DOHH2 (cell line): ENCODE measurements around the gene SLC9A8.

Source experiments
- H3F3A ChIP-seq: fragments of 200-600 bp; sonication (generic), shearing (Covaris generic); 2 replicates; pipeline ENCODE4 v1.6.0; 2016; ENCODE audit warnings: antibody characterized with exemption, mild to moderate bottlenecking; ENCODE audit not compliant: control insufficient read depth, insufficient read depth
- H3K27ac ChIP-seq: fragments of 200-600 bp; sonication (generic); 2 replicates; pipeline ENCODE4 v1.5.1; 2014; ENCODE audit warnings: low read depth, mild to moderate bottlenecking, low read length, moderate library complexity
- H3K27me3 ChIP-seq: fragments of 200-600 bp; sonication (generic); 2 replicates; pipeline ENCODE4 v1.6.1; 2014; ENCODE audit warnings: mild to moderate bottlenecking, low read length, mixed read lengths; ENCODE audit not compliant: control insufficient read depth
- H3K36me3 ChIP-seq: fragments of 200-600 bp; sonication (generic); 2 replicates; pipeline ENCODE4 v1.6.1; 2014; ENCODE audit warnings: mild to moderate bottlenecking, low read length, moderate library complexity, mixed read lengths; ENCODE audit not compliant: control insufficient read depth
- H3K4me1 ChIP-seq: fragments of 200-600 bp; sonication (generic); 2 replicates; pipeline ENCODE4 v1.6.1; 2014; ENCODE audit warnings: mild to moderate bottlenecking, low read length, mixed read lengths; ENCODE audit not compliant: control insufficient read depth
- H3K4me2 ChIP-seq: fragments of 200-600 bp; sonication (generic); 2 replicates; pipeline ENCODE4 v1.6.0; 2014; ENCODE audit warnings: mild to moderate bottlenecking, low read length, moderate library complexity
- H3K4me3 ChIP-seq: fragments of 200-600 bp; sonication (generic); 2 replicates; pipeline ENCODE4 v1.5.1; 2014; ENCODE audit warnings: mild to moderate bottlenecking, low read length, mixed read lengths
- H3K79me2 ChIP-seq: fragments of 200-600 bp; sonication (generic); 2 replicates; pipeline ENCODE4 v1.6.1; 2014; ENCODE audit warnings: mild to moderate bottlenecking, low read length, mixed read lengths; ENCODE audit not compliant: control insufficient read depth
- H3K9me2 ChIP-seq: fragments of 200-600 bp; sonication (generic); replicated peaks from 2 replicates; pipeline ENCODE4 v1.6.1; 2014; ENCODE audit warnings: mild to moderate bottlenecking, low read length, mixed read lengths; ENCODE audit not compliant: control insufficient read depth
- H3K9me3 ChIP-seq: fragments of 200-600 bp; sonication (generic); 2 replicates; pipeline ENCODE4 v1.6.1; 2014; ENCODE audit warnings: antibody characterized with exemption, low read length, mixed read lengths; ENCODE audit not compliant: control insufficient read depth, insufficient read depth
- H4K20me1 ChIP-seq: fragments of 200-600 bp; sonication (generic); 2 replicates; pipeline ENCODE4 v1.6.0; 2014; ENCODE audit warnings: low read depth, mild to moderate bottlenecking, antibody characterized with exemption, low read length, moderate library complexity; ENCODE audit not compliant: control insufficient read depth, insufficient read depth
- EZH2phosphoT487 ChIP-seq: fragments of 200-600 bp; sonication (generic); IDR thresholded peaks from 2 replicates; pipeline ENCODE4 v1.6.1; 2017; ENCODE audit warnings: borderline replicate concordance, mild to moderate bottlenecking, antibody characterized with exemption, low read length, moderate library complexity, mixed read lengths
- TF ChIP-seq, protein P1 (sequence below): fragments of 200-600 bp; sonication (generic); IDR thresholded peaks from one replicate; pipeline ENCODE4 v1.5.1; 2014; ENCODE audit warnings: antibody characterized with exemption, mild to moderate bottlenecking, low read depth, low read length; ENCODE audit not compliant: poor library complexity, severe bottlenecking

Gene SLC9A8

DNA sequence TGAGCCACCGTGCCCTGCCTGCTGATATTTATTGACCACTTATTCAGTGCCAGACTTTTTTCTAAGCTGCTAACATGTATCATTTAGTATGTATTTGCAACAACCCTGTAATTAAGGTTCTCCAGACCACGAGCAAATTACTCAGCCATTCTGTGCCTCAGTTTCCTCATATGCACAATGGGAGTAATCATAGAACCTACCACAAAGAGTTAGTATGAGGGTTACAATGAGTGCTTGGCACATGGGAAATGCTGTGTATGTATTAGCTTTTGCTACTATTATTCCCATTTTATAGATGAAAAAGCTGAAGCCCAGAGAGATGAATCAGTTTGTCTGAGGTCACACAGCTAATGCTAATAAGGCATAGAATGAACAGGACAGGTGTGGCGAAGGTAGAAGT lies 20.0 kb upstream of the SLC9A8 start:
- no peaks in the 10 kb centered on the region for H3K9me3 ChIP-seq
- no peaks in the 10 kb centered on the region for H3K36me3 ChIP-seq
- no peaks in the 10 kb centered on the region for H3K79me2 ChIP-seq
- no peak overlapping the region for H3K27ac ChIP-seq
- no peaks in the 10 kb centered on the region for H4K20me1 ChIP-seq
- no peak overlapping the region for H3K4me2 ChIP-seq
- no peak overlapping the region for H3K4me3 ChIP-seq
- no peaks in the 10 kb centered on the region for H3F3A ChIP-seq
- TF ChIP-seq, protein P1, sequence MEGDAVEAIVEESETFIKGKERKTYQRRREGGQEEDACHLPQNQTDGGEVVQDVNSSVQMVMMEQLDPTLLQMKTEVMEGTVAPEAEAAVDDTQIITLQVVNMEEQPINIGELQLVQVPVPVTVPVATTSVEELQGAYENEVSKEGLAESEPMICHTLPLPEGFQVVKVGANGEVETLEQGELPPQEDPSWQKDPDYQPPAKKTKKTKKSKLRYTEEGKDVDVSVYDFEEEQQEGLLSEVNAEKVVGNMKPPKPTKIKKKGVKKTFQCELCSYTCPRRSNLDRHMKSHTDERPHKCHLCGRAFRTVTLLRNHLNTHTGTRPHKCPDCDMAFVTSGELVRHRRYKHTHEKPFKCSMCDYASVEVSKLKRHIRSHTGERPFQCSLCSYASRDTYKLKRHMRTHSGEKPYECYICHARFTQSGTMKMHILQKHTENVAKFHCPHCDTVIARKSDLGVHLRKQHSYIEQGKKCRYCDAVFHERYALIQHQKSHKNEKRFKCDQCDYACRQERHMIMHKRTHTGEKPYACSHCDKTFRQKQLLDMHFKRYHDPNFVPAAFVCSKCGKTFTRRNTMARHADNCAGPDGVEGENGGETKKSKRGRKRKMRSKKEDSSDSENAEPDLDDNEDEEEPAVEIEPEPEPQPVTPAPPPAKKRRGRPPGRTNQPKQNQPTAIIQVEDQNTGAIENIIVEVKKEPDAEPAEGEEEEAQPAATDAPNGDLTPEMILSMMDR, result no peak
- TF ChIP-seq EZH2phosphoT487, result no peak
- H3K4me1 ChIP-seq, result peaks cover 15% of the 10 kb centered on the region
- H3K9me2 ChIP-seq, result no peaks in the 10 kb centered on the region
- H3K27me3 ChIP-seq, result peaks cover 34% of the 10 kb centered on the region

DNA sequence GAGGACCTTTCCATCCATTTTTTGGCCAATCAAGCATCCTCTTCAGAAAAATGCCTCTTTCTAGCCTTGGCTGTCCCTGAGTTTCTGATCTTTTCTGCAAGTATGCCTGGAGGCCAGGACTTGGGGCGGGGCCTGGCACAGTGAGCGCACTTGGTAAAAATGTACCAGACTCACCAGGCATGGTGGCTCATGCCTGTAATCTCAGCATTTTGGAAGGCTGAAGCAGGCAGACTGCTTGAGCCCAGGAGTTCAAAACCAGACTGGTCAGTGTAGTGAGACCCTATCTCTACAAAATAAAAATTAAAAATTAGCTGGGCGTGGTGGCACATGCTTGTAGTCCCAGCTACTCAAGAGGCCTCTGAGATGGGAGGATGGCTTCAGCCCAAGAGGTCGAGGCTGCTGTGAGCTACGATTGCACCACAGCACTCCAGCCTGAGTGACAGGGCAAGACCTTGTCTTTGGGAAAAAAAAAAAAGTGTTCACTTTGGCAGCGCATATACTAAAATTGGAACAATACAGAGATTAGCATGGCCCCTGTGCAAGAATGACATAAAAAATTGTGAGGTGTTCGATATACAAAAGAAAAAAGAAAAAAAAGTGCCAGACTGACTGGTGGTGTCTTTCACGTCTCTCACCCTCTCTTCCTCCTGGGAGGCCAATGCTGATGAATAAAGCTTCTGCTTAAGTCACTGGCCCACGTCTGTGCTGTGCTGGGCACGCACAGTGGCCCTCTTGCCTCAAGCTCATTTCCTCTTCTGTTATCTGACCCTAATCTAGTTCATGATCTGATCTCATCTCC lies 18.1 kb upstream of the SLC9A8 start:
- Histone ChIP-seq H3K4me3 (no peak overlapping the region), H3K27me3 (peaks cover 53% of the 10 kb centered on the region), H3K79me2 (no peaks in the 10 kb centered on the region), H3F3A (no peaks in the 10 kb centered on the region), H3K27ac (no peak overlapping the region), H3K9me3 (no peaks in the 10 kb centered on the region), H4K20me1 (no peaks in the 10 kb centered on the region), H3K4me1 (peaks cover 10% of the 10 kb centered on the region), H3K9me2 (no peaks in the 10 kb centered on the region), H3K4me2 (no peak overlapping the region), H3K36me3 (no peaks in the 10 kb centered on the region)
- TF ChIP-seq, protein P1, result no peak
- no peak for TF ChIP-seq EZH2phosphoT487

DNA sequence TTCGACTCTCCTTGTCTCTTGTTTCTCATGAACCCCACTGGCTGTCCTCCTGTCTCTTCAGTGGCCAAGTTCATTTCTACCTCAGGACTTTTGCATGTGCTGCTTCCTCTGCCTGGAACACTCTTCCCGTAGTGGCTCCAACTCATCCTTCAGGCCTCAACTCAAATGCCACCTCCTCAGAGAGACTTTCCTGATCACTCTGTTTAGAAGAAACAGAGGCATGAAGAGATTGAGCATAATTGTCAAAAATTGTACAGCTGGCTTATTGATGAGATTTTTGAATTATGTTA lies 17.5 kb upstream of the SLC9A8 start:
- Histone ChIP-seq H3K9me3 (no peaks in the 10 kb centered on the region), H3K27ac (no peak overlapping the region), H3K9me2 (no peaks in the 10 kb centered on the region), H3K4me1 (peaks cover 12% of the 10 kb centered on the region), H3K4me3 (no peak overlapping the region), H3K27me3 (peaks cover 58% of the 10 kb centered on the region), H3K4me2 (no peak overlapping the region), H4K20me1 (no peaks in the 10 kb centered on the region), H3K79me2 (no peaks in the 10 kb centered on the region), H3F3A (no peaks in the 10 kb centered on the region), H3K36me3 (no peaks in the 10 kb centered on the region)
- TF ChIP-seq, protein P1, result no peak
- TF ChIP-seq EZH2phosphoT487, result no peak
